GM21423 (cell line): ENCODE measurements around the gene HYLS1.
A peak's percentile ranks its signal among the peaks of the same experiment; 100 is the strongest.
"Not testable (repeated sequence)": the region's sequence is repeated elsewhere in the genome, so short reads cannot be mapped to it uniquely, and the experiment has no call there.

Source experiments
- ATAC-seq: cut with Tn5 transposase; IDR thresholded peaks from one replicate; pipeline ENCODE4 v1.9.1; 2021; ENCODE audit warnings: mild to moderate bottlenecking, moderate library complexity; ENCODE audit not compliant: unreplicated experiment

Gene HYLS1

GRCh38 chr11:125902927-125903710 is 15.7 kb downstream of the HYLS1 start, which contains the start of gene PUS3:
Gene PUS3, minus strand, starts transcription at chr11:125903206. Its CDS starts 6,922 bp downstream, at chr11:125896284.
- peak; percentile 99 for ATAC-seq

GRCh38 chr11:125903711-125904659 is 16.5 kb downstream of the HYLS1 start, which contains the start of gene DDX25:
Gene DDX25, plus strand, starts transcription at chr11:125904508. Its CDS starts 10 bp downstream, at chr11:125904518.
- ATAC-seq, result no peak

DNA sequence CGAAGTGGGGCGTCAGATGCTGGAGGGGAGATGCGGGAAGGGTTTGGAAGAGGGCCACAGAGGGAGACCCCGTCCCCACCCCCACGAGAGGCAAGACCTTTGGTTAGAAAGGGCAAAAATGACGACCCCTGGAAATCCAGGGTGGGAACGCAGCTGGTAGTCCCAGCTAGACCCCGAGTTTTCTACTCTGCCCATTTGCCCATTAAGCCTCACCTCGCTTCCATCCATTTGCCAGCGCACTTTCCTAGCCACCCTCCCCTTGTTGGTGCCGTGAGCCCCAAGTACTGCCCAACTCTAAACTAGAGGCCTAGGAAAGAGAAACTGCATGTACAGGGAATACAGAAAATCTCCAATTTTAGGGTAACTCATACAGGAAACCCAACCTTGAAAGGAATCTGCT is 17.2 kb downstream of the HYLS1 start:
- no peak for ATAC-seq

GRCh38 chr11:125910226-125910849 is 22.9 kb downstream of the HYLS1 start:
- ATAC-seq, result no peak

GRCh38 chr11:125914601-125915000 is 27.1 kb downstream of the HYLS1 start:
- ATAC-seq, result not testable (repeated sequence)

DNA sequence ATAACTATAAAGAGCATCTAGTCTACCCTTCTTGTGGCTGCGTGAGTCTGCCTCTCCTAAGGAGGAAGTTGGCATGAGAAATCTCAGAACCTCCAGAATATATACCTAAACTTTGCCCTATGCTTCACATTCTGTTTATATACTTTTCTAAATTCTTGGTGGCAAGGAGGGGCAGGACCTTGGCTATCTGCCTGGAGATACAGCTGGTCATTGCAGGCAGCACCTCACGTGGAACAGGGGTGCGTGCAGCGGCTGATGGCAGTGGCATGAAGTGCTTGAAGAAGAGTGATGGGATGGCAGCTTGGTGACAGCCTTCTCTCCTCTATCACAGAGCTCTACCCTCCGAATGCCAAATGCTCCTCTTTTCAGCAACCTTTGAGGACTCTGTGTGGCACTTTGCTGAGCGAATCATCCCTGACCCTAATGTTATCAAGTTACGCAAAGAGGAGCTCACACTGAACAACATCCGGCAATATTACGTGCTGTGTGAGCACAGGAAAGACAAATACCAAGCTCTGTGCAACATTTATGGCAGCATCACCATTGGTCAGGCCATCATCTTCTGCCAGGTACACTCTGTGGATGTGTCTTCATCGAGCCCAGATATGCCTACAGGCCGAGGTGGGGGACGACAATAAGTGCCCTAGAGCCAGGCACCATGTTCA is 29.3 kb downstream of the HYLS1 start:
- ATAC-seq, result no peak

GRCh38 chr11:125918140-125918840 is 30.8 kb downstream of the HYLS1 start:
- no peak for ATAC-seq

GRCh38 chr11:125921042-125921441 is 33.6 kb downstream of the HYLS1 start:
- no peak for ATAC-seq

DNA sequence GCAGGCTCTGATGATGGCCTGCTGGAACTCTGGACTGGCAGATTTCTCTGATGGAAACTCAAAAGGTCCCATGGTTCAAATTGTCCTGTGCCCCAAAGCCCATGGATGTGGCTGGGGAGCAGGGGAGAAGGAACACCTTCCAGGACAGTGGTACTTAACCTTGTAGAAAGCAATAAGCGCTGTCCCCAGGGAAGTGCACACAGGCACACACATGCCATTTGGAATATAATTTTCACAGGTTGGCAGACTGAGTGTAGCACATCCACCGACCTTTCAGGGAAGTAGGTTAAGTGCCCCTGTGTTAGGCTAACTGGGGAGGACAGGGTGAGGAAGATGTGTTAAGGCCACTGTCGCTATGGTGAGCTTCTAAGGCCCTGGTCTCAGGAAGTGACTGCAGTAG is 34.7 kb downstream of the HYLS1 start:
- no peak for ATAC-seq

- ATAC-seq, result peak; percentile 78
Measured at GRCh38 chr11:125923012-125923579, 35.6 kb downstream of the HYLS1 start.

- ATAC-seq, result no peak
Measured at GRCh38 chr11:125923633-125924032, 36.2 kb downstream of the HYLS1 start.

DNA sequence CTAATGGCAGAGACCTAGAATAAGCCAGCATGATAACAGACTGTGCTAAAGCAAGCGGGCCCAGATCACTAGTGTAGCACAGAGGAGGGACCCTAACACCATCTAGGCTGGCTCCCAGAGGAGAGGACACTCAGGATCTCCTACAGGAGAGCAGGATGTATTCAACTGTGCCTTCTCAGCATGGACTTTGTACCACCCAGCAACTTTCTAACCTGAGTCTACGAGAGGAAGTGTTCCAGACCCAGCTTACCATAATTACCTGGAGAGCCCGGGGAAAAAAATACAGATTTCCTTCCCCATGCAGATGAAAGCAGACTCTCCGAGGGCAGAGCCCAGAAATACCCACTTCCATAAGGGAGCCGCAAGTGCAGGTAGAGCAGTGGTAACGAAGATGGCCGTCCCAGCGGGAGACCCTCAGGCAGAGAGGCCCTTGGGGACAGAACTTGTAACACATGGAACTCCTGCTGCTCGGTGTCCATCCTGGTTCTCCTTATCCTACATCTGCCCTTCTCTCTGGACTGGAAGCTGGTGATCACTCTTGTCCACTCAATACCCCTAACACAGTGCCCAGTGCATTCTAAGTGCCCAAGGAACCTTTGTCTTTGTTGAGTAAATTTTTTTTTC is 37.0 kb downstream of the HYLS1 start:
- no peak for ATAC-seq

DNA sequence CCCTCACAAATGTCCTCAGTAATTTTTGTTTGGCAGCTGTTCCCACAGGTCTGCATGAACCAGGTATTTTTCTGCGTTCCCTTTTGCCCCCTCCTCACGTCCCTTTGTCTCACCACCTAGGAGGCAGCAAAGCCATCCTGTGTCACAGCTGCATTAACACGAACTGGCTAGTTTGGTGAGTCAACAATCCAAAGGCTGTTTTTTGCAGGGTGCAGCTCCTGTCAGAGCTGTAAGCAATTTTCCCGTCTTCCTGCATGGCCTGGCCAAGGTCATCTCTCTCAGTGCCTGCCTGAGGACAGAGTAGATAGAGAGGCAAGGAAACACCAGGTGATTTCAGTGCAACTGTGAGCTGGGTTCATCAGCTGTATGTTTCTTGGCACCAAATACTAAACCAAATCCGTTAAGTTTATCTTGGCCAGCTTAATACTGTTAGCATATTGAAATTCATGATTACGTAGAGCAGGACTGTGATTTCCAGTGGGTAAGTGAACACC is 37.8 kb downstream of the HYLS1 start:
- no peak for ATAC-seq

- ATAC-seq, result no peak
Measured at GRCh38 chr11:125925804-125926203, 38.3 kb downstream of the HYLS1 start.

GRCh38 chr11:125926682-125927081 is 39.2 kb downstream of the HYLS1 start:
- no peak for ATAC-seq

- ATAC-seq, result no peak
Measured at GRCh38 chr11:125929445-125930075, 42.1 kb downstream of the HYLS1 start.

DNA sequence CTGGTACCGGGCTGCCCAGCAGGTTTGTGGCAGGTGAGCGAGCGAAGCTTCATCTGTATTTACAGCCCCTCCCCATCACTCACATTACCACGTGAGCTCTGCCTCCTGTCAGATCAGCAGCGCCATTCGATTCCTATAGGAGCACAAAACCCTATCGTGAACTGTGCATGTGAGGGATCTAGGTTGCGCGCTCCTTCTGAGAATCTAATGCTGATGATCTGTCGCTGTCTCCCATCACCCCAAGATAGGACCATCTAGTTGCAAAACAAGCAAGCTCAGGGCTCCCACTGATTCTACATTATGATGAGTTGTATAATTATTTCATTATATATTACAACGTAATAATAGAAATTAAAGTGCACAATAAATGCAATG is 42.6 kb downstream of the HYLS1 start:
- ATAC-seq, result no peak

GRCh38 chr11:125931116-125931515 is 43.6 kb downstream of the HYLS1 start:
- ATAC-seq, result no peak

GRCh38 chr11:125931668-125932067 is 44.2 kb downstream of the HYLS1 start:
- no peak for ATAC-seq
